GM21786 (cell line): ENCODE data around the gene PRKAG2.
"Not testable (repeated sequence)": the region's sequence is repeated elsewhere in the genome, so short reads cannot be mapped to it uniquely, and the experiment has no call there.

Experiments
- ATAC-seq: cut with Tn5 transposase; IDR thresholded peaks from one replicate; pipeline ENCODE4 v1.9.1; 2021; ENCODE audit not compliant: unreplicated experiment

The PRKAG2 gene

GRCh38 chr7:151885202-151885580 is 8.3 kb upstream of the PRKAG2 start:
- ATAC-seq = no peak

DNA sequence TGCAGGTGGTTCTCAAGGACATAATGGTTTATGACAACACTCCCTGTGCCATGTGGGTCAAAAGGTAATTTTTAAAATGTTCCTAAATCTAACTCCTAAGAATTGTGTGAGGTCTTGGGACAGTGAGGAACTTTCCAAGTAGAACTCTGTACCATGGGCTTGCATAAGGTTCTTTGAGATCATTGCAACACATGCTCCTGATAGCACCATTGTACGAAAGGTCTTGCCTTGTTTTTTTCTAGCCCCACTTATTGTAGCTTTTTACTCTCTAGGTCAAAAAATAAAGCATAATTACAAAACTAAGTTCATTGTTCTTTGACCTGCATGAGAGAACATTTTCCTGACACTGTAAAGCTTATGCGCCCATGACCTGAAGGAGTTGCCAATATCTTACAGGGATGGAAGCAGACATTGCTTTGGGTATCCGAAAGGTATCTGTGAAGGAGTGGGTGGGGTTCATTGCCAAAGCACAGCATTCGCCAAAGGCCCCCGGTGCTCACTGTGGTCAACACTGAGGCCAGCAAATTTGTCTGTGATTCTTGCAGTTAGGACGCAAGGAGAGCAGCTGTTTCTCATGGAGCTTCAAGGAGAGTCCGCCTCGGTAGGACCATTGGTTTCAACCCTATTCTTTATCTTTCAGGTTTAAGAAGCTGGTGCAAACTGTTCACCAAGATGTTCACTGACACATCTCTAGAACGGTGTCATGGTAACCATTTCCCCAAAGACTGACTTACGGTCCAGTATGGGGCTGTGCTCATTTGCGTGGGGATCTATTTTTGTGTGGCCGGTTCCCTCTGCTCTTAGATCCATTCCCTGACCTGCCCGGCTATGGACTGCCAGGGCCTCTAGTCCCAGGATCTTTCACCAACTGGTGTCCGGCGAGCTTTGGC is 7.6 kb upstream of the PRKAG2 start:
- ATAC-seq = no peak

DNA sequence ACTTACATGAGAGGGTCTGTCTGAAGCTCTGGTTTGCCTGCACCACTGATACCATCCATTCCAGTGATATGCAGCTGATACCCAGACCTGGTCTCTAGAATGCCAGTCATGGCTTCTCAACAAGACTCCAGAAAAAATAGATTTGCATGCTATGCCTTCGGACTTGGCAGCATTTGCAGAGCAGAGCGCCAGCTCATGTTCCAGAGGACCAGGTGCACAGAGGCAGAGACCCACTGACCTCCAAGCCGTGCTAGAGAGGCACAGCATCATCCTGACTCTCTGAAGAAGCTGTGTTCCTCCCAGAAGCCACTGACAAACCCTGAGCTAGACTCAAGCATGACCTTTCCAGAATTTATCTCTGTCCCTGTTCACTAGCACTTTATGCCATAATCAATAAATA is 6.9 kb upstream of the PRKAG2 start:
- no peak for ATAC-seq

DNA sequence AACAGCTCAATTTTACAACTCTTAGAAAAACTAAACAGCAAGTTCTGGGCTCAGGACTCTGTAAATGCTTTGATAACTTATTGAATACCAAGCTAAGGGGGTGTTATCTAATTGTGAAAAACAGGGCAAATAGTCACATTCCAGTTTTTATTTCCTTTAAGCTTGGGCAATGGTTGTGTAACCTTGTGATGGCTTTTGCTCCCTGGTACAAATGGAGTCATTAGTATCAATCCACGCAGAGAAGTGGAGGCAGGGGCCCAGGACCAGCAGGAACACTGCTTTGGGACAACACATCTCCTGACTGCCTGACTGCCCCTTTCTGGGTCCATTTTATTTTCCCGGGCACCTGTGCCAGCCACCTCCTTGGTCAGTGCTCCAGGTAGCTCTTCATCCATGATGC is 5.8 kb upstream of the PRKAG2 start:
- no peak for ATAC-seq

GRCh38 chr7:151880688-151881087 is 3.8 kb upstream of the PRKAG2 start:
- ATAC-seq = no peak

DNA sequence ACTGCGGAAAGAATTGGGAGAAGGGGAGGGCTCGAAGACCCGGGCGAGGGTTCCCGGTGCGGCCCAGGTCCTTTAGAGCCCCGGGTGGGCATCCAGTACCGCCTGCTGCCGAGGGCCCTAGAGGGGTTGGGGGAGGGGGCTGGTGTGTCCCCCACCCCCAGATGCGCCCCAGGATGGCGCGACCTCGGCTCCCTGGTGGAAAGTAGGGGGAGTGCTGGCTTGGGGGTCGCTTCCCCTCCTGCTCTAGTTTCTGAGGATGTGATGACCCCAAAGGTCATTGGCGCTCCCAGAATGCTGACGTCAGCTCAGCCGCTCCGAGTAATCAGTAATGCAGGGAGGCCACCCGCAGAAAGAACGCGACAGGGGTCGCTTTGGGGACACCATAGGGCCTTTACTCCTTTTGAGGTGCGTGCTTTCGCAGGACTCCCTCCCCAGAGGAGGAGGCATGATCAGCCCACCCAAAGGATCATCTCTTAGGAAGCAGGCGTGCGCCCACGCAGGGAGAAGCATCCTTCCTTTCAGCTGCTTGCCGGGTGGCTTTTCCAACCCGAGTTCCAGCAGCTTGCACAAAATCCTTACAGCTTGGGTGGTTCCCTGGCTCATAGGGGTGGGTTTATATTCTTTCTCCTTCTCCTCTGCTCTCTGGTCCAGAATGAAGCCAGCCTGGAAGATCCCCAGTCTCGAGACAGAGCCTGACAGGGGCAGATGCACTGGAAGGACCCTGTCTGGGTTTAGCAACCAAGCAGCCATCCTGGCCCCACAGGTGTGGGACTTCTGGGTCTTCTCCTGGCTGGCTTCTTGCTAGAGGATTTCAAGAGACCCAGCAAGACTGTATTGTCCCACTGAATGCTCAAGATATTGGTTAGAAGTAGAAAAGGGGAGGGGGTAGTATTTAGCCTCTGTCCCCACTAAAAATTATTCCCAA is 1.3 kb upstream of the PRKAG2 start:
- ATAC-seq = no peak

GRCh38 chr7:151875942-151876898 is 695 bp downstream of the PRKAG2 start:
- no peak for ATAC-seq

DNA sequence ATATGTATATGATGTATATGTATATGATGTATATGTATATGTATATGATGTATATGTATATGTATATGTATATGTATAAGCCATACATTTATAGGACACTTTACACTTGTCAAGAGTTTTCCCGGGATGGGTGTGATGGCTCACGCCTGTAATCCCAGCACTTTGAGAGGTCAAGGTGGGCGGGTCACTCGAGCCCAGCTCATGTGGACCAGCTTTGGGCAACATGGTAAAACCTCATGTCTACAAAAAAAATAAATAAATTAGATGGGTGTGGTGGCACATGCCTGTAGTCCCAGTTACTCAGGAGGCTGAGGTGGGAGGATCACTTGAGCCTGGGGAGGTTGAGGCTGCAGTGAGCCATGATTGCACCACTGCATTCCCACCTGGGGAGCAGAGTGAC is 2.4 kb downstream of the PRKAG2 start:
- ATAC-seq = not testable (repeated sequence)

DNA sequence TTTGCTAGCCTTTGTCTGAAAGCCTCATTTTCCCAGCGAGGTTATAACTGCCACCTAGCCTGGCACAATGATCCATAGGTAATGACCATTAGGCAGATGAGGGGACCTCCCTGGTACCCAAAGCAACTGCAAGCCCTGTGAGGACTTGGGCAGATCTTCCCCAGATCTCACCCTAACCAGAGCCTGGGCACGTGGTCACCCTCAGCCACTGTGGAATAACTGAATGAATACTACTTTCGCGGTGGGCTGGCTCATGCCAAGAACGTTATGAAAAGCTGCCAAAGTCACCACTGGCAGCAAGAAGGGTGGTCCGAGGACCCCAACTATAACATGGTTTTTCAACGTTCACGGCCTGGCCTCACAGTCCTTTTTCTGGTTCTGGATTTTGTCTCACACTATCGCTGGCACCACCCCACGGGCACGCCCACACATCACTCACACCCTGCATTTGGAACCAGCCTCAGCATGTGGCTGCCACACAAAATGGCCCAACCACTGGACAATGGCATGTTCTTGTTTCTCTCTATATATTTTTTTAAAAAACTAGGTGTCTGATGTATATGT is 3.4 kb downstream of the PRKAG2 start:
- ATAC-seq = no peak

- ATAC-seq = no peak
Observed at GRCh38 chr7:151872531-151873401, 4.1 kb downstream of the PRKAG2 start.

DNA sequence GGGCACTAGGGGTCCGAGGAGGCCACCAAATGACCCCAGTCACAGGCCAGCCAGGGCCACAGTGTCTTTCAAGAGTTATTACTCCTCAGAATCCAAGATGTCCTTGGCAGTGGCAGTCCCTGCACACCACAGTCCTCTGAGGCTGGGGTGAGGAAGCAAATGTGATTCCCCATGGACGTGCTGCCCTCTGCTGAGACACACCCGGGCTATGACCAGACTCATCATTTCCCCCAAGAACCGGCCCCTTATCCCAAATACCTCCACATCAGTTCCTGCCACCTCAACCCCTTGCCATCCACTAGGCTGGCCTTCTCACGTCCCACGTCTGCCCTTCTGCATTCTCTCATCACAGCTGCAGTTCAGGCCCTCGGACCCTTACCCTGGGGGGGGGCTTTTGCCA is 5.0 kb downstream of the PRKAG2 start:
- no peak for ATAC-seq

DNA sequence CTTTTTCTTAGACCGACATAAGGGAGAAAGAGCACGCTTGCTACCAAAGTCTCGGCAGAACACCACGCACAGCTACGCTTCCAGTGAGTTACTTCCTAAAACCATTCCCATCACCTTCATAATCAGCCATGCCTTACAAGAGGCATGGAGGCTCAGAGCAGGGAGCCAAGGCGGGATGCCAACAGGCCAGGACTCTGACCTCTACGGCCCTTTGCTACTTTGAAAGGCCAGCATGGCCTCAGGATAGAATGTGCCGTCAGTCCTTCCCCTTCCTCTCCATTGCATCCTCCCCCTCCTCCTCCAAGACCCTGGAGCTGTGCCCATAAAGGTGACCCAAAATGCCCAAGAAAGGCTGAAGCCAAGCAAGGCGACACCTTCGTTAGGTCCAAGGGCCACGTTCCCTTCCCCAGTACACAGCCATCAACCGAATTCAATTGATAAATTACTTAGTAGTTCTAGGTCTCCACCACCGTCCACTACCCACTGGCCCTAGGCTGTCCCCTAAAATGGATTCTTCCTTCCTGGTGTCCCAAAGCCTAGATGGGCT is 5.7 kb downstream of the PRKAG2 start:
- ATAC-seq = no peak

DNA sequence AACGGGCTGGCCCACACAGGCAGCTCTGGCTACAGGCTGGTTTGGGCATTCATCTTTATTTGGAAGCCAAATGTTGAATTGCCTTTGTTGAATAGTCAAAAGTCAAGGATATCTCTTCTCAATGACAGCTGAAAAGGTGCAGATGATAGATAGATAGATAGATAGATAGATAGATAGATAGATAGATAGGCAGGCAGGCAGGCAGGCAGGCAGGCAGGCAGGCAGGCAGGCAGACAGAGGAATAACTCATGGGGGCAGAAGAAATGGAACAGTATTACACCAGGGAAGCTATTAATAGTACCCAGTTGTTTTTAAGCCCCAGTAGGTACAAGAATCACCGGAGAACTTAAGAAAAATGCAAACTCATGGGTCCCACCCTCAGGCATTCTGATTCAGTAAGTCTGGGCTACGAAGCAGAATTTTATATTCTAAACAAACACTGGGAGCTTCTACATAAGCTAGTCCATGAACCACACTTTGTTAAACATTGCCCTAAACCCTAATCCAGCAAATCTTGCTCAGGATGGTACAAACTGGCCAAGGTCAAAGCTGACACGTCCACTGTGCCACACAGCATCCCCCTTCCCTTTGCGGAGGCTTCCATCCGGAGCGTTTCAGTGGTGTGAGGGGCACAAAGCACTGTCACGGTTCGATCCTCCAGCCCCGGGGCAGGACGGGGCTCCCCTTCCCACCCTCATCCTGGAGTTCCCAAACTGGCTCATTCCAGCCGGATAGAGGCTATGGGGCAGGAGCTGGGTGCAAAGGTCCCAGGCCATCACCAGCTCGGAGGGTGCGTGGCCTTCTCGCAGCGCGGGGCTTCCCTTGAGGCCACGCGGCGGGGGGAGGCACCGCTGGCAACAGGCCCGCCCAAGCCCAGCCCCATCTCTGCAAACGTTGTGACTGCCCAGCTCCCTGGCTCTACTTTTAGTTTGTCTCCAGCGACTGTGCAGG is 6.7 kb downstream of the PRKAG2 start:
- no peak for ATAC-seq

DNA sequence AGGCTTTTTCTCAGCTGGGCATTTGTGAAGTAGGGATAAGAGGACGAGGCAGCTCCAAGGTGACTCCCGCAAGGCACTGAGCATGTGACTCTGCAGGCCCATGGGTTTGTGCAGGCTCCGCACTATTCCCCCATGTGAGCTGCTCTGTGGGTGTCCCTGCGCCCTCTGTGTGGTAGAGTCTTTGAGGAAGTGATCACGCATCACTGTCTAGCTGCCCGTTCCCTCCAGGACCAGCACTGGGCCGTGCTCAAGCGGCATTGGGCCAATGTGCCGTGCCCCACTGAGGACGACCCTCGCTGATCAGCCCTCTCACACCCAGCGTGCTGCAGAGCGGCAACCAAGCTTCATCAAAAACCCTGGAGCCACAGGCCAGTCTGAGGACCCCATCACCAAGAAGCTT is 7.5 kb downstream of the PRKAG2 start:
- no peak for ATAC-seq

- ATAC-seq = no peak
Observed at GRCh38 chr7:151869109-151869428, 7.8 kb downstream of the PRKAG2 start.

- ATAC-seq = no peak
Observed at GRCh38 chr7:151868396-151869108, 8.4 kb downstream of the PRKAG2 start.

DNA sequence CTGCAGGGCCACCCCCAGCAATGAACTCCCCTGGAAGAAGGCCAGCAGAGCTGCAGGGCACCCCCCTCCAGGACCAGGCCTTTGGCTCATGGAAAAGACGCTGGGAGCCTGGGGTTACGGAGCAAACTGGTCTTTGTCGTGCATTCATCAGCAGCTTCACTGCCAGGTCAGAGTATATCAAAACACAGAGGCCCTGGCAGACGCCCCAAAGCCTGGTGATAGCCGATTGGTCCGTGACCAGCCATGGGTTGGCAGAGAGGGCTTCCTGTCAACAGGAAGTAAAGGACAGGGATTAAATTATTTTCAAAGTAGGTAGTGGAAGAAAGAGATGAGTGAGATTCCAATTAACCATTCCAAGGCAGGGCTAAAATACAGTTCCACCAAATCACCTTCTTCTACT is 9.0 kb downstream of the PRKAG2 start:
- no peak for ATAC-seq
